Gastroesophageal sphincter (tissue), 4 donors: ENCODE data around the gene HS3ST4. TPM values are rescaled to one million over a fixed set of nuclear protein-coding genes. Genes with fewer than 3 reads are reported as not detected.

ENCODE experiments used
- ATAC-seq: fragments of 150-250 bp; one replicate; pipeline ENCODE4 v1.9.1; 2016; ENCODE audit warnings: mild to moderate bottlenecking, moderate library complexity
- H3K27ac ChIP-seq, 4 donors: fragments of 200-600 bp; sonication (generic) in 3 of 4; 1 replicate in 3 of 4; 2 replicates in 1 of 4; pipeline ENCODE4 v1.5.1; 2016 to 2019
- H3K27me3 ChIP-seq: fragments of 200-600 bp; sonication (generic); one replicate; pipeline ENCODE4 v1.5.1; 2019
- H3K36me3 ChIP-seq, 2 donors: fragments of 200-600 bp; sonication (generic); one replicate each; pipeline ENCODE4 v1.5.1; 2019; ENCODE audit warnings: control low read depth in 1 of 2
- H3K4me1 ChIP-seq, 3 donors: fragments of 200-600 bp; sonication (generic); 1 replicate in 2 of 3; 2 replicates in 1 of 3; pipeline ENCODE4 v1.5.1; 2016 to 2019; ENCODE audit warnings: control low read depth in 2 of 3
- H3K4me3 ChIP-seq, 2 donors: fragments of 200-600 bp; sonication (generic); one replicate each; pipeline ENCODE4 v1.5.1; 2019; ENCODE audit warnings: mild to moderate bottlenecking in 1 of 2, moderate library complexity in 1 of 2
- H3K9me3 ChIP-seq, 3 donors: fragments of 200-600 bp; sonication (generic); one replicate each; pipeline ENCODE4 v1.5.1; 2017 to 2019; ENCODE audit warnings: control low read depth in 2 of 3
- CTCF ChIP-seq, 4 experiments: fragments of 200-600 bp in 2 of 4; fragments of 450-650 bp in 2 of 4; sonication (generic) in 1 of 4; IDR thresholded peaks; one replicate each; pipeline ENCODE4 v1.5.1; 2017 to 2019; ENCODE audit warnings: antibody characterized with exemption in 4 of 4, mild to moderate bottlenecking in 2 of 4, moderate library complexity in 2 of 4
- EP300 ChIP-seq: sonication (generic); formaldehyde crosslinking; IDR thresholded peaks from one replicate; pipeline ENCODE4 v1.6.1; 2017; ENCODE audit warnings: antibody characterized with exemption, mild to moderate bottlenecking
- POLR2A ChIP-seq, 2 donors: fragments of 450-650 bp; IDR thresholded peaks; one replicate each; pipeline ENCODE4 v1.6.1; 2017; ENCODE audit warnings: antibody characterized with exemption in 2 of 2, mild to moderate bottlenecking in 2 of 2, moderate library complexity in 1 of 2
- POLR2AphosphoS5 ChIP-seq: sonication (generic); formaldehyde crosslinking; IDR thresholded peaks from one replicate; pipeline ENCODE4 v1.6.1; 2017; ENCODE audit warnings: antibody characterized with exemption
- WGBS, 2 donors: methylation state at CpG; one replicate each; pipeline ENCODE4 v1.1.5; 2018; ENCODE audit warnings: low coverage in 1 of 2; 5-methylcytosine and 5-hydroxymethylcytosine counted together
- total RNA-seq, 4 donors: library from RNA; depleted of rRNA; stranded (reverse); fragments of >200 nt; gene quantifications; one replicate each; pipeline ENCODE4 v1.1.0, GENCODE V29; 2016

HS3ST4 gene
- total RNA-seq, 4 donors from 2014 or later: 0.12 TPM; not detected in 3

GRCh38 chr16:25699069-25699468 lies 7.3 kb downstream of the HS3ST4 start:
- no peak for ATAC-seq
- Histone ChIP-seq H3K27ac (no peak overlapping the region), H3K4me1 (no peaks in the 10 kb centered on the region), H3K36me3 (no peaks in the 10 kb centered on the region), H3K9me3 (no peaks in the 10 kb centered on the region), H3K27me3 (peaks cover 57% of the 10 kb centered on the region), H3K4me3 (no peak overlapping the region)
- WGBS, 2 donors: 71 to 79% methylated on average over 7 of the region's 7 CpGs
- TF ChIP-seq POLR2A (IDR thresholded peaks at IDR 0.05): no peak
- no peak for TF ChIP-seq EP300
- TF ChIP-seq CTCF (IDR thresholded peaks at IDR 0.05): no peak
- no peak for TF ChIP-seq POLR2AphosphoS5

GRCh38 chr16:25700547-25700946 lies 8.8 kb downstream of the HS3ST4 start:
- Histone ChIP-seq H3K27ac (no peak overlapping the region), H3K36me3 (no peaks in the 10 kb centered on the region), H3K4me1 (no peaks in the 10 kb centered on the region), H3K9me3 (no peaks in the 10 kb centered on the region), H3K27me3 (peaks cover 48% of the 10 kb centered on the region), H3K4me3 (no peak overlapping the region)
- no peak for TF ChIP-seq POLR2A (IDR thresholded peaks at IDR 0.05)
- TF ChIP-seq EP300: no peak
- TF ChIP-seq POLR2AphosphoS5: no peak
- TF ChIP-seq CTCF (IDR thresholded peaks at IDR 0.05): no peak
- ATAC-seq: no peak
- 81 to 90% methylated on average over 6 of the region's 6 CpGs for WGBS, 2 donors

GRCh38 chr16:25707553-25707952 lies 15.8 kb downstream of the HS3ST4 start:
- H3K27ac ChIP-seq: no peak overlapping the region
- WGBS, 2 donors: 75 to 83% methylated on average over 1 of the region's 1 CpG
- no peak for TF ChIP-seq POLR2A (IDR thresholded peaks at IDR 0.05)
- no peak for TF ChIP-seq EP300
- TF ChIP-seq CTCF (IDR thresholded peaks at IDR 0.05): no peak
- H3K4me1 ChIP-seq: no peaks in the 10 kb centered on the region
- no peak for ATAC-seq
- peaks cover 35% of the 10 kb centered on the region for H3K27me3 ChIP-seq
- H3K36me3 ChIP-seq: no peaks in the 10 kb centered on the region
- H3K9me3 ChIP-seq: peaks cover 0 to 9% (median 0%) of the 10 kb centered on the region in 3 donors
- H3K4me3 ChIP-seq: no peak overlapping the region

DNA sequence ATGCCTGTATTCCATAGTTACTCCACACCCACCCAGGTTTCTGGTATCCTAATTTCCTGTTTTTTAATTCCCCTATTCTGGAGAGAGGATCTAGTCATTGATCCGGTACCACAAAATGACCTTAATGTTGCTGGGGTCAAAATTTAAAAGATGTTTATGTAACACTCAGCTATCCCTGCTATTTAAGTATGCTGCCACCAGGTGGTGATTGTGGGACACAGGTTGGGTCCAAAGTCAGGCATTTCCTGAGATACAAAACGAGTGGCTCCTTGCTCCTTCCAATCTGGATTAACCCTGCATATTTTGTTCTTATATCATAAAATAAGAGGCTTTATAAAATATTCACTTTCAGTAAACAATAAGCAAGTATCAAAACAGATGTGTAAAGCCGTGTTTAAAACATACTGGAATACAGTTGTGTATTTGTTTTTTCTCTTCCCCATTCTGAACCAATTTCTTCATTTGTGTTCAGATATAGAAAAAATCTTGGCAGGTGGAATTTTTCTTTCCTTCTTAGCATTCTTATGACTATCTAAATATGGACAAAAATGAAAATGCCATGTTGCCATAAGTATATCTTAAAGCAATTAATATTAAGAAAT lies 16.3 kb downstream of the HS3ST4 start:
- H3K9me3 ChIP-seq: peaks cover 0 to 9% (median 0%) of the 10 kb centered on the region in 3 donors
- no peaks in the 10 kb centered on the region for H3K36me3 ChIP-seq
- TF ChIP-seq POLR2A (IDR thresholded peaks at IDR 0.05): no peak
- H3K27ac ChIP-seq: no peak overlapping the region
- no peaks in the 10 kb centered on the region for H3K4me1 ChIP-seq
- no peak overlapping the region for H3K4me3 ChIP-seq
- H3K27me3 ChIP-seq: peaks cover 32% of the 10 kb centered on the region
- 36 to 41% methylated on average over 3 of the region's 3 CpGs for WGBS, 2 donors
- no peak for ATAC-seq

DNA sequence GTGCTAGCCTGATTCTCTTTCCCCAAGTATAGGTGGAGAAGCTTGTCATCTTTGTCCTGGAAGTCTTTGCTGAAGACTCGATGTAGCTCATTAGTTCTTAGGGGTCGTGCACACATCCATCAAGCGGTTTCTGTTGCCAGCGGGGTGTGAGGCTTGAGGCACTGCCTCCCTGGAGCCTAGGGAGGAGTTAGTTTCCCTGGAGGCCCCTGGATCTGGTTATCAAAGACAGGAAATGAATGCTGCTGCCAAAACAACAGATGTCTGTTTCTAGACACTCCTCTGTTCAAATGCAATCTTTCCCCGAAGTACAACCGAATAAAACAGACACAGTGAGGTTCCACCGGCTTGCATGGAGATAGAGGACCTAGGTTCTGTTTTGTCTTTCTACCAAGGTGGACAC lies 17.5 kb downstream of the HS3ST4 start:
- 10 to 25% methylated on average over 3 of the region's 7 CpGs for WGBS, 2 donors
- ATAC-seq: no peak
- Histone ChIP-seq H3K36me3 (no peaks in the 10 kb centered on the region), H3K4me1 (no peaks in the 10 kb centered on the region), H3K27me3 (peaks cover 37% of the 10 kb centered on the region), H3K4me3 (no peak overlapping the region), H3K27ac (no peak overlapping the region), H3K9me3 (peaks cover 0 to 9% (median 0%) of the 10 kb centered on the region in 3 donors)
- TF ChIP-seq CTCF (IDR thresholded peaks at IDR 0.05) (no peak), POLR2AphosphoS5 (no peak), EP300 (no peak), POLR2A (IDR thresholded peaks at IDR 0.05) (no peak)
